Brain microvascular endothelial cell (primary cell): ENCODE measurements around the gene CREBL2.
"Not testable (repeated sequence)": the region's sequence is repeated elsewhere in the genome, so short reads cannot be mapped to it uniquely, and the experiment has no call there.

Experiments
- DNase-seq: peaks from one replicate; pipeline ENCODE4 v3.0.0-alpha.2; 2020
- H3K27ac ChIP-seq: fragments of 250-450 bp; sonication (Bioruptor Pico); 2 replicates; pipeline ENCODE4 v1.5.1; 2020; ENCODE audit warnings: mild to moderate bottlenecking, moderate library complexity
- H3K27me3 ChIP-seq: fragments of 250-450 bp; sonication (Bioruptor Pico); replicated peaks from 2 replicates; pipeline ENCODE4 v1.5.1; 2020; ENCODE audit warnings: mild to moderate bottlenecking
- H3K36me3 ChIP-seq: fragments of 250-450 bp; sonication (Bioruptor Pico); replicated peaks from 2 replicates; pipeline ENCODE4 v1.5.1; 2020; ENCODE audit warnings: mild to moderate bottlenecking
- H3K4me3 ChIP-seq: 2 replicates; pipeline ENCODE4 v1.5.1; 2011; ENCODE audit warnings: low read depth, mild to moderate bottlenecking, control low read depth, low read length, moderate library complexity
- in situ Hi-C: cut with HindIII; loops from 2 replicates; pipeline ENCODE4 v1.10.0; 2017; ENCODE audit warnings: low sequenced_read_pairs, low pct_ligation_motif_present
- TF ChIP-seq, protein P1 (sequence below): IDR thresholded peaks from 2 replicates; pipeline ENCODE4 v1.5.1; 2011; ENCODE audit warnings: low read depth, mild to moderate bottlenecking, moderate library complexity, low read length, control low read depth, inconsistent platforms; ENCODE audit errors: missing control alignments

CREBL2 gene

DNA sequence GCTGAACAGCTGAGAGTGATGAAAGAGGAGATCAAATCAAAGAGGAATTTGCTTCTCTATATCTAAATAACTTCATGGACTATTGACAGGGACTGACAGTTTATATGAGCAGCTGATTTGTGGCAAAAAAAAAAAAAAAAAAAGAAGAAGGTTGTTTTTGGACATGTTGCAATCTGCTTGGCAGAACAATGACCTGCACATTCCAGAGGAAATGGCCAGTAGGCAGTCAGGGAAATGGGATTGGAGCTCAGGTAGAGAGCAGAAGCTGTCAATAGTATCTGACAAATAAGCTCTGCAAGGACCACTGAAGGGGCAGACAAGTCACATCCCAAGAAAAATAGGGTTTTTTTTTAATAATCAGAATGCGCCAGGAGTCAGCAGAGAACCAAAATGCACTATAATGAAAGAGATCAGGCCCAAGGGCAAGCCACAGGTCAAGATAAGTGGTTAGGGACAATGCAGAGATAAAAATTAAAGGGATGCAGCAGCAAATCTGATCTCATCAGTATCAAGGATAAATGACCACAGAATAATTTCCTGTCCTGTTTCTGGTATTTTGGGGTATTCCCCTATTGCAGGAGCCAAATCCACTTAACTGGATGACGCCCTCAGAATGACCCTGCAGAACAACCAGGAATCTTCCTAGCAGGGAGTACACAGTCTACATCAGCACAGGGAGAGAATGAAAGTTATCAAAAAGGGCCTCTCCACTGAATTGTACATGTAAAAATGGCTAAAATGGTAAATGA is 26.4 kb upstream of the CREBL2 start:
- Histone ChIP-seq H3K4me3 (no peak overlapping the region), H3K27me3 (no peaks in the 10 kb centered on the region), H3K36me3 (no peaks in the 10 kb centered on the region), H3K27ac (no peak overlapping the region)
- DNase-seq = no peak
- TF ChIP-seq, protein P1, sequence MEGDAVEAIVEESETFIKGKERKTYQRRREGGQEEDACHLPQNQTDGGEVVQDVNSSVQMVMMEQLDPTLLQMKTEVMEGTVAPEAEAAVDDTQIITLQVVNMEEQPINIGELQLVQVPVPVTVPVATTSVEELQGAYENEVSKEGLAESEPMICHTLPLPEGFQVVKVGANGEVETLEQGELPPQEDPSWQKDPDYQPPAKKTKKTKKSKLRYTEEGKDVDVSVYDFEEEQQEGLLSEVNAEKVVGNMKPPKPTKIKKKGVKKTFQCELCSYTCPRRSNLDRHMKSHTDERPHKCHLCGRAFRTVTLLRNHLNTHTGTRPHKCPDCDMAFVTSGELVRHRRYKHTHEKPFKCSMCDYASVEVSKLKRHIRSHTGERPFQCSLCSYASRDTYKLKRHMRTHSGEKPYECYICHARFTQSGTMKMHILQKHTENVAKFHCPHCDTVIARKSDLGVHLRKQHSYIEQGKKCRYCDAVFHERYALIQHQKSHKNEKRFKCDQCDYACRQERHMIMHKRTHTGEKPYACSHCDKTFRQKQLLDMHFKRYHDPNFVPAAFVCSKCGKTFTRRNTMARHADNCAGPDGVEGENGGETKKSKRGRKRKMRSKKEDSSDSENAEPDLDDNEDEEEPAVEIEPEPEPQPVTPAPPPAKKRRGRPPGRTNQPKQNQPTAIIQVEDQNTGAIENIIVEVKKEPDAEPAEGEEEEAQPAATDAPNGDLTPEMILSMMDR = no peak
- in situ Hi-C loops = no loop called here

DNA sequence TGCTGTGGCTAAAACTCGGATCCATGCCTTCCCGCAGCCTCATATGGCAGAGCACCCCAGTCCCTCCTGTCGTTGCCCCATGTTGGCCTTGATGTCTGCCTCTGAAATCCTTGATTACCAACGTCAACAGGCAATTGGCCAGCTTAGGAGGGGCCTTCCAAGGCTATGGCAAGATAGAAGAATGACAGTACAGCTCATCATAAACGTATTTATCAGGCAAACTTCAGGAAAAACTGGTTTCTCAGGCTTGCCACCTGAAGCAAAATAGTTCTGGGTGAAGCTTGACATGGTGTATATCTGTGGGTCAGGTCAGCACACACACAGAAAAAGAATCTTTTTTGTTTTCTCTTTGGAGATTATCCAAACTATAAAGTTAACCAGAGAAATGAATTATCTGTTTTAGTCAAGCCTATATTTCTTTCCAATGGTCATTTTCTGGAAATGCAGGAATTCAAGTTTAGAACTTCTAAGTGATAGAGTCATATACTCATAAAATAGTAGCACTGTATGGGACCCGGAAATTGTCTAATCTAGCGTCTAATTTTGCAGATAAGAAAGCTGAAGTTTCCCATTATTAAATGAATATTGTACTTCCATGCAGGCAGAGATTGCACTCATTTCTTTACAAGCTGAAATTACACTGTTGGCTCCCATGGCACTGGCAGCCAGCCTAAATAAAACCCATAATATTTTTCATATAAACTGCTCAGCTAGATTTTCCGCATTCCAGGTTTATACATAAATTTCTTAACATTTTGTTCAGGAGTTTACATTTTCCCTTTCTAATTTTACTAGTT is 24.6 kb upstream of the CREBL2 start:
- Histone ChIP-seq H3K4me3 (no peak overlapping the region), H3K36me3 (no peaks in the 10 kb centered on the region), H3K27ac (no peak overlapping the region), H3K27me3 (no peaks in the 10 kb centered on the region)
- in situ Hi-C loops = no loop called here
- TF ChIP-seq, protein P1 = no peak
- no peak for DNase-seq

DNA sequence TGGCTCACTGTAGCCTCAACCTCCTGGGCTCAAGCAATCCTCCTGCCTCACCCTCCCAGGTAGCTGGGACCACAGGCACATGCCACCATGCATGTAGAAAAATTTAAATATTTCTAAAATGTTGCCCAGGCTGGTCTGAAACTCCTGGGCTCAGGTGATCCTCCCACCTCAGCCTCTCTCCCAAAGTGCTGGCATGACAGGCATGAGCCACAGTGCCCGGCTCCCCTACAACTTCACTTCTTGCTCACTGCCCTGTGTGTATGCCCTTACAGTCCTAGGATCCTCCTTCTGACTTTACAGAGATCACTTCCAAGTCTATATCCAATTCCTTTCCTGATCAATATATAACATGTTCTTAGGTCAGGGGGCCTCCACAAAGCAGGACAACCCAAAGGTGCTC is 23.8 kb upstream of the CREBL2 start:
- in situ Hi-C loops = no loop called here

DNA sequence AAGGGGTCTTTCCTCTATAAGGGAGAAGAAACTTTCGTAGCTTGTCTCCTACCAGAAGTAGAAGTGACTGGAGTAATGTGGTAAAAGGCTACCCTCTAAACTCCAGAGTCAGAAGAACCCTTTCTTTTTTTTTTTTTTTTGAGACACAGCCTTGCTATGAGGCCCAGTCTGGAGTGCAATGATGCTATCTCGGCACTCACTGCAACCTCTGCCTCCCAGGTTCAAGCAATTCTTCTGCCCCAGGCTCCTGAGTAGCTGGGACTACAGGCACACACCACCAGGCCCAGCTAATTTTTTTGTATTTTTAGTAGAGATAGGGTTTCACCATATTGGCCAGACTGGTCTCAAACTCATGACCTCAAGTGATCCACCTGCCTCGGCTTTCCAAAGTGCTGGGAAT is 23.2 kb upstream of the CREBL2 start:
- H3K27me3 ChIP-seq, H3K27ac ChIP-seq, H3K36me3 ChIP-seq, DNase-seq, H3K4me3 ChIP-seq, in situ Hi-C loops: not testable (repeated sequence)

More for the DNA sequence above, 23.8 kb upstream of the CREBL2 start:
- DNase-seq = no peak
- Histone ChIP-seq H3K36me3 (no peaks in the 10 kb centered on the region), H3K4me3 (no peak overlapping the region), H3K27ac (no peak overlapping the region), H3K27me3 (no peaks in the 10 kb centered on the region)
- TF ChIP-seq, protein P1 = no peak

DNA sequence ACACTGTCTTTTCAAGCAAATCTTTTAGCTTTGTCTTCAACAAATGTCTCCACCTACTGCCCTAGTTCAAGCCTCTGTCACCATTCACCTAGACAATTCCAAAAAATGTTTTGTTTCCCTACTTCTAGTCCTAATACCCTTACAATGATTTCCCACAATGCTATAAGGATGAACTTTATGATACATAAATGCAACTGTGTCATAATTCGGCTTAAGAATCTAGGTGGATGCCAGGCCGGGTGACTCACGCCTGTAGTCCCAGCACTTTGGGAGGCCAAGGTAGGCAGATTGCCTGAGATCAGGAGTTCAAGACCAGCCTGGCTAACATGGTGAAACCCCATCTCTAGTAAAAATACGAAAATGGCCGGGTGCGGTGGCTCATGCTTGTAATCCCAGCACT is 20.7 kb upstream of the CREBL2 start:
- H3K27ac ChIP-seq = no peak overlapping the region
- H3K4me3 ChIP-seq = no peak overlapping the region
- H3K36me3 ChIP-seq = no peaks in the 10 kb centered on the region
- no peak for DNase-seq
- H3K27me3 ChIP-seq = no peaks in the 10 kb centered on the region
- in situ Hi-C loops = no loop called here
- TF ChIP-seq, protein P1 = no peak

DNA sequence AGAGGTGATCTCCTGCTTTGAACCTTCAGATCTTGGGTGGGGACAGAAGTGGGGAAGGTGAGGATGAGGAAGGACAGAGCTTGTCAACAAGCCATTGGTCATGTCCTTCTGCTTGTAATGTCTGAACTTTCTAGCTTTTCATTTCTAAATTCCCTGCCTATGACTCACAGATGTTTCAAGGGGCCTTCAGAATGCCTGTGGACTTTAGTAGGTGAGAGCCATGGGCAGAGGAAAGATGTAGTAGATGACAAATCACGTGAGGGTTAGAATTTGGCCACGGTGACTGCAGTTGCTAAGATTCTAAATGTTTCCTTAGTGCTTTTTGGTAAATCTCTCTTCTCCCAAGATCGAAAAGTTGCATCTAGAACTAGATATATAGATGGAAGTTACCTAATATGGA is 18.7 kb upstream of the CREBL2 start:
- H3K27me3 ChIP-seq = no peaks in the 10 kb centered on the region
- TF ChIP-seq, protein P1 = no peak
- peak; percentile 23 for DNase-seq
- H3K36me3 ChIP-seq = no peaks in the 10 kb centered on the region
- H3K27ac ChIP-seq = no peak overlapping the region
- in situ Hi-C loops = no loop called here
- no peak overlapping the region for H3K4me3 ChIP-seq

DNA sequence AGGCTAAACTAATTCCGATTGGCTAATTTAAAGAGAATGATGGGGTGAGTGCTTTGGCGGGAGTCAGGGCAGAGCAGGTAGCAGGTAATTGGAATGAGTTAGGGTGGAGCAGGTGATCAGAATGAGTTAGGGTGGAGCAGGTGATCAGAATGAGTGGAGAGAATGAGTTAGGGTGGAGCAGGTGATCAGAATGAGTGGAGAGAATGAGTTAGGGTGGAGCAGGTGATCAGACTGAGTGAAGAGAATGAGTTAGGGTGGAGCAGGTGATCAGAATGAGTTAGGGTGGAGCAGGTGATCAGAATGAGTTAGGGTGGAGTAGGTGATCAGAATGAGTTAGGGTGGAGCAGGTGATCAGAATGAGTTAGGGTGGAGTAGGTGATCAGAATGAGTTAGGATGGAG is 15.7 kb upstream of the CREBL2 start:
- in situ Hi-C loops = not testable (repeated sequence)

DNA sequence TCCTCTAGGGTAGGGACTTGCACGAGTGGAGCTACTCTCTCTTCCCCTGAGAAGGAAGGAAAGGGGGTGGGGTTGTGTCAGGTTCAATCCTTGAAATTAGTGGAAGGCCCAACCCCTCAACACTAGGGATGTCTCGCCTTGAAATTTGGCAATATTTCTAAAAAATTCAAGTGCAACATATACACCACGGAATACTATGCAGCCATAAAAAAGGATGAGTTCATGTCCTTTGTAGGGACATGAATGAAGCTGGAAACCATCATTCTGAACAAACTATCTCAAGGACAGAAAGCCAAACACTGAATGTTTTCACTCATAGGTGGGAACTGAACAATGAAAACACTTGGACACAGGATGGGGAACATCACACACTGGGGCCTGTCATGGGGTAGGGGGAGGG is 15.1 kb upstream of the CREBL2 start:
- in situ Hi-C loops, H3K27ac ChIP-seq, H3K4me3 ChIP-seq, H3K27me3 ChIP-seq, DNase-seq, H3K36me3 ChIP-seq: not testable (repeated sequence)

More for the DNA sequence above, 15.7 kb upstream of the CREBL2 start:
- H3K4me3 ChIP-seq, DNase-seq, H3K27ac ChIP-seq, H3K27me3 ChIP-seq, H3K36me3 ChIP-seq: not testable (repeated sequence)
